HepG2 (cell line): ENCODE results near the gene IL17RB. TPM values are rescaled to one million over a fixed set of nuclear protein-coding genes. Genes with fewer than 3 reads are reported as not detected.

Source experiments
- CREBL2 ChIP-seq: sonication (generic); formaldehyde crosslinking; IDR thresholded peaks from 2 replicates; pipeline ENCODE4 v1.8.1; 2023; ENCODE audit warnings: missing genetic modification reagents, mild to moderate bottlenecking, borderline replicate concordance
- ETV5 ChIP-seq: IDR thresholded peaks from 2 replicates; pipeline ENCODE4 v1.6.1; 2018; ENCODE audit warnings: missing biosample characterization, missing genetic modification reagents, inconsistent platforms, borderline replicate concordance
- FLYWCH1 ChIP-seq: sonication (generic); formaldehyde crosslinking; IDR thresholded peaks from 2 replicates; pipeline ENCODE4 v1.8.1; 2023; ENCODE audit warnings: mild to moderate bottlenecking, missing genetic modification reagents
- HNF1B ChIP-seq: sonication (generic); formaldehyde crosslinking; IDR thresholded peaks from 2 replicates; pipeline ENCODE4 v1.5.1; 2020; ENCODE audit warnings: mild to moderate bottlenecking, moderate library complexity, missing genetic modification reagents
- IKZF4 ChIP-seq: sonication (generic); formaldehyde crosslinking; IDR thresholded peaks from 2 replicates; pipeline ENCODE4 v1.5.1; 2020; ENCODE audit warnings: borderline replicate concordance, mild to moderate bottlenecking, low read depth, missing genetic modification reagents; ENCODE audit errors: not compliant biosample characterization
- MAZ ChIP-seq, 2 experiments: sonication (generic) in 1 of 2; formaldehyde crosslinking in 1 of 2; IDR thresholded peaks; 2 replicates each; pipeline versions ENCODE4 v1.5.0 to v1.6.1; 2012 to 2020; ENCODE audit warnings: low read depth in 2 of 2, mild to moderate bottlenecking in 2 of 2, borderline replicate concordance in 1 of 2, improper control_type of control experiment in 1 of 2, low read length in 1 of 2, missing genetic modification reagents in 1 of 2, moderate library complexity in 1 of 2
- MLX ChIP-seq: IDR thresholded peaks from 2 replicates; pipeline ENCODE4 v1.6.1; 2016
- NFIB ChIP-seq: sonication (generic); formaldehyde crosslinking; IDR thresholded peaks from 2 replicates; pipeline ENCODE4 v1.9.0; 2021; ENCODE audit warnings: missing genetic modification reagents, mild to moderate bottlenecking, borderline replicate concordance
- SRSF9 ChIP-seq: fragments of 200-400 bp; formaldehyde crosslinking; IDR thresholded peaks from 2 replicates; pipeline ENCODE4 v1.6.1; 2018; ENCODE audit warnings: borderline replicate concordance, mild to moderate bottlenecking, low read depth, low read length; ENCODE audit not compliant: insufficient read depth, poor library complexity, severe bottlenecking
- TEF ChIP-seq: sonication (generic); formaldehyde crosslinking; IDR thresholded peaks from 2 replicates; pipeline ENCODE4 v1.5.0; 2020; ENCODE audit warnings: missing genetic modification reagents
- THYN1 ChIP-seq: sonication (generic); formaldehyde crosslinking; IDR thresholded peaks from 2 replicates; pipeline ENCODE4 v1.8.1; 2023; ENCODE audit warnings: low read depth, mild to moderate bottlenecking, moderate library complexity, missing genetic modification reagents, borderline replicate concordance
- TOE1 ChIP-seq: sonication (generic); formaldehyde crosslinking; IDR thresholded peaks from 2 replicates; pipeline ENCODE4 v1.4.0; 2020; ENCODE audit warnings: mild to moderate bottlenecking, missing genetic modification reagents
- ZNF260 ChIP-seq: sonication (generic); formaldehyde crosslinking; IDR thresholded peaks from 2 replicates; pipeline ENCODE4 v1.4.0; 2020; ENCODE audit warnings: missing genetic modification reagents, low read depth, mild to moderate bottlenecking, borderline replicate concordance
- ZNF274 ChIP-seq: sonication (generic); formaldehyde crosslinking; IDR thresholded peaks from 2 replicates; pipeline ENCODE4 v1.5.1; 2020; ENCODE audit warnings: mild to moderate bottlenecking, missing genetic modification reagents
- ZNF326 ChIP-seq: sonication (generic); formaldehyde crosslinking; IDR thresholded peaks from 2 replicates; pipeline ENCODE4 v1.4.0; 2020; ENCODE audit warnings: missing genetic modification reagents, borderline replicate concordance
- ZNF362 ChIP-seq: sonication (generic); formaldehyde crosslinking; IDR thresholded peaks from 2 replicates; pipeline ENCODE4 v1.4.0; 2020; ENCODE audit warnings: missing genetic modification reagents, mild to moderate bottlenecking, borderline replicate concordance
- ZNF383 ChIP-seq: sonication (generic); formaldehyde crosslinking; IDR thresholded peaks from 2 replicates; pipeline ENCODE4 v1.4.0; 2020; ENCODE audit warnings: missing genetic modification reagents, mild to moderate bottlenecking, borderline replicate concordance
- ZNF431 ChIP-seq: sonication (generic); formaldehyde crosslinking; IDR thresholded peaks from 2 replicates; pipeline ENCODE4 v1.9.0; 2022; ENCODE audit warnings: missing genetic modification reagents, low read depth, mild to moderate bottlenecking, borderline replicate concordance
- ZNF567 ChIP-seq: sonication (generic); formaldehyde crosslinking; IDR thresholded peaks from 2 replicates; pipeline ENCODE4 v1.8.1; 2023; ENCODE audit warnings: mild to moderate bottlenecking, missing genetic modification reagents, borderline replicate concordance
- ZNF570 ChIP-seq: sonication (generic); formaldehyde crosslinking; IDR thresholded peaks from 2 replicates; pipeline ENCODE4 v1.4.0; 2020; ENCODE audit warnings: mild to moderate bottlenecking, missing genetic modification reagents, borderline replicate concordance
- ZNF614 ChIP-seq: IDR thresholded peaks from 2 replicates; pipeline ENCODE4 v1.6.1; 2018; ENCODE audit warnings: missing biosample characterization, missing genetic modification reagents, inconsistent platforms, borderline replicate concordance
- ZNF619 ChIP-seq: sonication (generic); formaldehyde crosslinking; IDR thresholded peaks from 2 replicates; pipeline ENCODE4 v1.4.0; 2020; ENCODE audit warnings: mild to moderate bottlenecking, missing genetic modification reagents
- ZNF703 ChIP-seq: sonication (generic); formaldehyde crosslinking; IDR thresholded peaks from 2 replicates; pipeline ENCODE4 v1.5.1; 2020; ENCODE audit warnings: missing genetic modification reagents, mild to moderate bottlenecking, moderate library complexity, borderline replicate concordance
- ZSCAN22 ChIP-seq: sonication (generic); formaldehyde crosslinking; IDR thresholded peaks from 2 replicates; pipeline ENCODE4 v1.4.0; 2020; ENCODE audit warnings: mild to moderate bottlenecking, missing genetic modification reagents
- polyA plus RNA-seq, 8 experiments: library from polyadenylated mRNA; depleted of rRNA in 3 of 8; stranded (reverse) in 7 of 8; unstranded in 1 of 8; fragments of >200 nt; fragmentation: Illumina TruSeq in 4 of 8; extraction: Trizol in 4 of 8; gene quantifications; 2 replicates each; pipeline versions ENCODE4 v1.2.1 to v1.2.3, GENCODE V29; 2011 to 2016; ENCODE audit warnings: low read depth in 4 of 8, missing spikeins in 1 of 8, mixed read lengths in 1 of 8; ENCODE audit not compliant: insufficient read depth in 1 of 8
- total RNA-seq, 5 experiments: library from RNA; depleted of rRNA; stranded (reverse); fragments of >200 nt; fragmentation: Illumina TruSeq; extraction: Trizol; gene quantifications; 2 replicates each; pipeline ENCODE4 v1.2.3, GENCODE V29; 2016; ENCODE audit warnings: low read depth in 1 of 5

The IL17RB gene
- total and polyA plus RNA-seq, 2 of the 13 experiments (the other 11 are each of a cell fraction or from before 2014, with no cell fraction given), result 130 to 190 TPM

- no peak for TF ChIP-seq ZNF362 (CRISPR knock-in tag)
- TF ChIP-seq ZNF274 (CRISPR knock-in tag), result no peak
- TF ChIP-seq ZNF383, result no peak
- TF ChIP-seq ZNF614 (CRISPR knock-in tag), result no peak
- TF ChIP-seq ZNF703, result no peak
- no peak for TF ChIP-seq MAZ (IDR thresholded peaks at IDR 0.05; ENCODE audit: borderline replicate concordance, low read depth, low read length)
- TF ChIP-seq MAZ (CRISPR knock-in tag; IDR thresholded peaks at IDR 0.05; ENCODE audit: low read depth), result no peak
- TF ChIP-seq ETV5 (CRISPR knock-in tag), result no peak
- no peak for TF ChIP-seq CREBL2 (CRISPR knock-in tag)
- TF ChIP-seq TOE1 (CRISPR knock-in tag), result 0 out of 2 replicates have a peak, but pooled peaks have one; percentile 10
- no peak for TF ChIP-seq THYN1 (CRISPR knock-in tag)
- no peak for TF ChIP-seq SRSF9
- no peak for TF ChIP-seq MLX (CRISPR knock-in tag)
- TF ChIP-seq ZNF619, result no peak
- no peak for TF ChIP-seq TEF
- TF ChIP-seq ZNF431 (CRISPR knock-in tag), result no peak
- TF ChIP-seq ZNF570 (CRISPR knock-in tag), result no peak
- no peak for TF ChIP-seq ZNF260 (CRISPR knock-in tag)
- no peak for TF ChIP-seq IKZF4 (CRISPR knock-in tag)
- no peak for TF ChIP-seq ZSCAN22
- no peak for TF ChIP-seq ZNF326
- no peak for TF ChIP-seq NFIB (CRISPR knock-in tag)
- TF ChIP-seq ZNF567 (CRISPR knock-in tag), result no peak
- TF ChIP-seq HNF1B (CRISPR knock-in tag), result peak; percentile 42; the same call in 1 of the 2 replicates
- no peak for TF ChIP-seq FLYWCH1 (CRISPR knock-in tag)
Measured at GRCh38 chr3:53845103-53845880, 1.1 kb upstream of the IL17RB start (continued).
